HFFc6 (cell line): ENCODE measurements around the gene MOB1A. TPM values are rescaled to one million over a fixed set of nuclear protein-coding genes. Genes with fewer than 3 reads are reported as not detected.
"Not testable (repeated sequence)": the region's sequence is repeated elsewhere in the genome, so short reads cannot be mapped to it uniquely, and the experiment has no call there.

Experiments
- DNase-seq: peaks from one replicate; pipeline ENCODE4 v3.0.0-alpha.2; 2018
- H3K27ac Mint-ChIP-seq: 2 replicates; pipeline ENCODE4 v1.8.0; 2020; ENCODE audit warnings: mild to moderate bottlenecking, mixed read lengths
- H3K27me3 Mint-ChIP-seq: 2 replicates; pipeline ENCODE4 v1.8.0; 2021; ENCODE audit warnings: mild to moderate bottlenecking, moderate library complexity, mixed read lengths; ENCODE audit not compliant: insufficient read depth
- H3K36me3 Mint-ChIP-seq: 2 replicates; pipeline ENCODE4 v1.8.0; 2021; ENCODE audit warnings: low read depth, mixed read lengths
- H3K4me1 Mint-ChIP-seq: 2 replicates; pipeline ENCODE4 v1.8.0; 2020; ENCODE audit warnings: low read depth, mixed read lengths
- H3K4me3 Mint-ChIP-seq: 2 replicates; pipeline ENCODE4 v1.8.0; 2020; ENCODE audit warnings: mild to moderate bottlenecking, moderate library complexity, mixed read lengths
- H3K9me3 Mint-ChIP-seq: 2 replicates; pipeline ENCODE4 v1.8.0; 2020; ENCODE audit warnings: mild to moderate bottlenecking, mixed read lengths
- total RNA-seq, 6 experiments: library from RNA; stranded (reverse); fragmentation: NEBNext Ultra II Directional; extraction: Animal tissue kit (Norgen Biotek cat#: 25700); gene quantifications; 2 replicates in 1 of 6; 3 replicates in 5 of 6; pipeline ENCODE4 v1.2.3, GENCODE V29; 2021
- TF ChIP-seq, protein P1 (sequence below): fragments of 200-600 bp; sonication (generic); IDR thresholded peaks from 2 replicates; pipeline ENCODE4 v1.5.0; 2021; ENCODE audit warnings: antibody characterized with exemption, mild to moderate bottlenecking

MOB1A gene
- total RNA-seq, 6 experiments from 2014 or later, result 95.4 to 121 (median 112) TPM

- Mint-ChIP-seq H3K9me3 (no peaks in the 10 kb centered on the region), H3K4me3 (no peak overlapping the region), H3K27me3 (no peaks in the 10 kb centered on the region; the same call in none of the 2 replicates), H3K27ac (no peak overlapping the region; the same call in 1 of the 2 replicates), H3K4me1 (no peaks in the 10 kb centered on the region), H3K36me3 (peaks cover 20% of the 10 kb centered on the region)
- no peak for DNase-seq
- TF ChIP-seq, protein P1, sequence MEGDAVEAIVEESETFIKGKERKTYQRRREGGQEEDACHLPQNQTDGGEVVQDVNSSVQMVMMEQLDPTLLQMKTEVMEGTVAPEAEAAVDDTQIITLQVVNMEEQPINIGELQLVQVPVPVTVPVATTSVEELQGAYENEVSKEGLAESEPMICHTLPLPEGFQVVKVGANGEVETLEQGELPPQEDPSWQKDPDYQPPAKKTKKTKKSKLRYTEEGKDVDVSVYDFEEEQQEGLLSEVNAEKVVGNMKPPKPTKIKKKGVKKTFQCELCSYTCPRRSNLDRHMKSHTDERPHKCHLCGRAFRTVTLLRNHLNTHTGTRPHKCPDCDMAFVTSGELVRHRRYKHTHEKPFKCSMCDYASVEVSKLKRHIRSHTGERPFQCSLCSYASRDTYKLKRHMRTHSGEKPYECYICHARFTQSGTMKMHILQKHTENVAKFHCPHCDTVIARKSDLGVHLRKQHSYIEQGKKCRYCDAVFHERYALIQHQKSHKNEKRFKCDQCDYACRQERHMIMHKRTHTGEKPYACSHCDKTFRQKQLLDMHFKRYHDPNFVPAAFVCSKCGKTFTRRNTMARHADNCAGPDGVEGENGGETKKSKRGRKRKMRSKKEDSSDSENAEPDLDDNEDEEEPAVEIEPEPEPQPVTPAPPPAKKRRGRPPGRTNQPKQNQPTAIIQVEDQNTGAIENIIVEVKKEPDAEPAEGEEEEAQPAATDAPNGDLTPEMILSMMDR, result no peak
Observed at GRCh38 chr2:74137651-74138599, 40.8 kb downstream of the MOB1A start.

- Mint-ChIP-seq H3K9me3 (no peaks in the 10 kb centered on the region), H3K4me3 (no peak overlapping the region), H3K36me3 (peaks cover 13% of the 10 kb centered on the region), H3K27ac (no peak overlapping the region), H3K27me3 (peaks cover 3% of the 10 kb centered on the region), H3K4me1 (peaks cover 5% of the 10 kb centered on the region; the same call in 1 of the 2 replicates)
- TF ChIP-seq, protein P1, result no peak
- no peak for DNase-seq
Observed at GRCh38 chr2:74131901-74132300, 46.8 kb downstream of the MOB1A start.

DNA sequence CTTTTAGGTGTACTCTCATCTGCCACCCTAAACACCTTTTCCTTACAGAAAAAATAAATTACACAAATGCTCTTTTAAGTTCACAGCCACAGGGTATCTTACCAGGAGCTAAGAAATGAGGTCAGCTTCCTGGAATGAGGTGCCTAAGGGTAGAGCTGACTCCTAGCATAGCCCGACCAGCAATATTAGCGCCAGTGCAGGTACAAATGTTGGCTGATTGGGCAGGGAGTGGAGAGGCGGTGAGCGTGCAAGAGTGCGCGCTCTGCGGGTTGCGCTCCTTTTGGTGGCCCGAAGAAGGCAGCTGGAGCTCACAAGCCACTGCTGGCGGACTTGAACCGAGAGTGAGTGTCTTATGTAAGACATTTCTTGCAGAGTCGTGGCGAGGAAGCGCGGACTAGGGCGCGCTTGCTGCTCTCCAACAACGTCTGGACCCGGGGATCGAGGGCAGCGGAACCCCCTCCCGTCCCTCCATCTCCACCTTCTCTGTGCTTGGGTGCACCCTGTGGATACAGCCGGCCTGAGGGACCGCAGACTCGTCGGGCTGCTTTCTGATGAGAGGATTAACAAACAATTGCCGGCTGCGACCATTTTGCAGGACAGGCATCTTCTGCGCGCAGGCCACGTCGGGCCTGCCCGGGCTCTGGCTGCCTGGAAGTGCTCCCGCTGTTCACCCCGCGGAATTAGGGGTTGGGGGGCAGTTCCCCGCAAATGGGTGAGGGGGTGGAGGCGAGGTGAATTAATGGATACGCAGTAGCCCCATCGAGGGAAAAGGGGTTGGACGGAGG is 48.3 kb downstream of the MOB1A start:
- Mint-ChIP-seq H3K4me1 (peaks cover 5% of the 10 kb centered on the region; the same call in 1 of the 2 replicates), H3K27me3 (peaks cover 3% of the 10 kb centered on the region), H3K27ac (no peak overlapping the region), H3K36me3 (peaks cover 13% of the 10 kb centered on the region), H3K9me3 (no peaks in the 10 kb centered on the region), H3K4me3 (no peak overlapping the region)
- TF ChIP-seq, protein P1, result no peak
- DNase-seq, result no peak

DNA sequence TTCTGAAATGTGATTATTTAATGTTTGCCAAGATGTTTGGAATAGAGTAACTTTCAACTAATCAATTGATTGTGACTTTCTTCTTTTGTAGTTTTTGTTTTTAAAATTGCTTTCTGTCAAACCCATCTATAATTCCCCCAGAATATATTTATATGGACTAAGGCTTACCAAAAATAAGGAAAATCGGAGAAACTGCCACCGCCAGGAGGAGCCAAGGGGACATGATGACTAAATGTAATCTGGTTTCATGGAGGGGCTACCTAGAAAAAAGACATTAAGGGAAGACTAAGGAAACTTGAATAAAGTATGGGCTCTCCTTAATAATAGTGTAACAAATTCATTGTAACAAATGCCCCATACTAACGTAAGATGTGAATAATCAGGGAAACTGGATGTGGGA is 50.5 kb downstream of the MOB1A start:
- H3K9me3 Mint-ChIP-seq, result no peaks in the 10 kb centered on the region; the same call in 1 of the 2 replicates
- peaks cover 2% of the 10 kb centered on the region for H3K36me3 Mint-ChIP-seq
- no peak overlapping the region for H3K27ac Mint-ChIP-seq
- no peak overlapping the region for H3K4me3 Mint-ChIP-seq
- no peak for DNase-seq
- peaks cover 5% of the 10 kb centered on the region for H3K27me3 Mint-ChIP-seq
- H3K4me1 Mint-ChIP-seq, result peaks cover 5% of the 10 kb centered on the region; the same call in 1 of the 2 replicates
- TF ChIP-seq, protein P1, result peak; percentile 65

GRCh38 chr2:74123955-74124354 is 54.7 kb downstream of the MOB1A start:
- H3K9me3 Mint-ChIP-seq, H3K4me3 Mint-ChIP-seq, H3K27me3 Mint-ChIP-seq, H3K4me1 Mint-ChIP-seq, H3K27ac Mint-ChIP-seq, DNase-seq, H3K36me3 Mint-ChIP-seq: not testable (repeated sequence)

DNA sequence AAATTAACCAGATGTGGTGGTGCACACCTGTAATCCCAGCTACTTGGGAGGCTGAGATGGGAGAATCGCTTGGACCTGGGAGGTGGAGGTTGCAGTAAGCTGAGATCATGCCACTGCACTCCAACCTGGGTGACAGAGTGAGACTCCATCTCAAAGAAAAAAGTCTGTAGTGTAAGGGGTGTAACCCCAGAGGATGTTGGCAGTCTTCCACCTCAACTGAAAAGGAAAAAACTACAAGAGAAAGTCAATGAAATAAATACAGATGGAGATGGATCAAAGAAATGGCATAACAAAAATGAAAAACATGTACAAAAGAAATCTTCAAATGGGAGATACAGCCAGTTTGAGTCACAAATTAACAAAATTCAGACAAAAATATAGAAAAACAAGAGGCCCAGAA is 56.8 kb downstream of the MOB1A start:
- H3K27ac Mint-ChIP-seq, H3K4me3 Mint-ChIP-seq, H3K36me3 Mint-ChIP-seq, H3K9me3 Mint-ChIP-seq, H3K27me3 Mint-ChIP-seq, H3K4me1 Mint-ChIP-seq, DNase-seq: not testable (repeated sequence)
